Lower lobe of right lung (tissue), 2 donors: ENCODE results near the gene PROSER2. TPM values are rescaled to one million over a fixed set of nuclear protein-coding genes. Genes with fewer than 3 reads are reported as not detected.

Experiments used
- ATAC-seq, 2 donors: fragments of 200-7000 bp; cut with Tn5 transposase; one replicate each; pipeline ENCODE4 v1.9.1; 2020 to 2022; ENCODE audit warnings: mild to moderate bottlenecking in 2 of 2, moderate library complexity in 2 of 2
- DNase-seq: peaks from one replicate; pipeline ENCODE4 v3.0.0-alpha.2; 2020
- H3K27ac ChIP-seq: fragments of 200-600 bp; one replicate; pipeline ENCODE4 v1.8.0; 2022
- H3K27me3 ChIP-seq: fragments of 200-600 bp; one replicate; pipeline ENCODE4 v1.8.0; 2022; ENCODE audit warnings: low read depth
- H3K36me3 ChIP-seq: fragments of 200-600 bp; one replicate; pipeline ENCODE4 v1.8.0; 2022; ENCODE audit warnings: mild to moderate bottlenecking
- H3K4me1 ChIP-seq: fragments of 200-600 bp; one replicate; pipeline ENCODE4 v1.8.0; 2022
- H3K4me3 ChIP-seq: fragments of 200-600 bp; one replicate; pipeline ENCODE4 v1.8.0; 2022; ENCODE audit warnings: mild to moderate bottlenecking
- H3K9me3 ChIP-seq: fragments of 200-600 bp; one replicate; pipeline ENCODE4 v1.8.0; 2022
- intact Hi-C: fragments of 100-400 bp; cut with DNase I; formaldehyde crosslinking; loops from one replicate; pipeline ENCODE4 v1.11.0; 2022
- total RNA-seq: library from RNA; stranded (reverse); fragmentation: NEBNext Ultra II Directional; extraction: Animal tissue kit (Norgen Biotek cat#: 25700); gene quantifications from one replicate; pipeline ENCODE4 v1.2.1, GENCODE V29; 2021
- TF ChIP-seq, protein P1 (sequence below): fragments of 200-600 bp; IDR thresholded peaks from one replicate; pipeline ENCODE4 v1.8.0; 2022; ENCODE audit warnings: antibody characterized with exemption, mild to moderate bottlenecking
- donor health status: DM: no; HTN: yes; CAD: no; lungs with severe emphysema.

The PROSER2 gene
- total RNA-seq, 1 donor from 2014 or later = 18.0 TPM

DNA sequence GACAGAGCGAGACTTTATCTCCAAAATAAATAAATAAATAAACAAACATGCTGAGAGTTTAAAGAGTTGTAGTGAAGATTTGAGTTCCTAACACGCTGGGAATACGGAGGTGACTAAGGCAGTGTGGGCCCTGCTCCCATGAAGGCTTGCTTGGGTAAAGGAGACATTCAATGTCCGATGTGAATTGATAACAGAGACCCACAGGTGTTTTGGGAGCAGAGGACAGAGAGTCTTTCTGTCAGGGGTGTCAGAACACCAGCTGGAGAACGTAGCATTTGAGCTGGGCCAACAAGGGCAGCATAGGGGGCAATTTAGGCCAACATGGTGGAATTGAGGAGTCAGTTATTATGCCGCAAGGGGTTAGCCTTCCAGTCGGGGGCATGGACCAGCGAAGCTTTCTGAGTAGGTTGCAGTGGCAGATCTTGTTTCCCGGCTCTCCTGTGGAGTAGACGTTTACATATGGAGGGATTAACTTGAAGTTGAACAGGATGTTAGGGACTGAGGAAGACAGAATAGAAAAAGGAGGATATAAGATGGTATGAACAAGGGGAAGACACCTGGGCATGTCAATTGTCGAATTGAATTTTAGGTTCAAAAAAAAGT, 5.6 kb downstream of the PROSER2 start:
- no peak overlapping the region for H3K27ac ChIP-seq
- DNase-seq (no peak), ATAC-seq (no peak)
- intact Hi-C loops = no loop called here
- H3K4me1 ChIP-seq = peaks cover 36% of the 10 kb centered on the region
- TF ChIP-seq, protein P1, sequence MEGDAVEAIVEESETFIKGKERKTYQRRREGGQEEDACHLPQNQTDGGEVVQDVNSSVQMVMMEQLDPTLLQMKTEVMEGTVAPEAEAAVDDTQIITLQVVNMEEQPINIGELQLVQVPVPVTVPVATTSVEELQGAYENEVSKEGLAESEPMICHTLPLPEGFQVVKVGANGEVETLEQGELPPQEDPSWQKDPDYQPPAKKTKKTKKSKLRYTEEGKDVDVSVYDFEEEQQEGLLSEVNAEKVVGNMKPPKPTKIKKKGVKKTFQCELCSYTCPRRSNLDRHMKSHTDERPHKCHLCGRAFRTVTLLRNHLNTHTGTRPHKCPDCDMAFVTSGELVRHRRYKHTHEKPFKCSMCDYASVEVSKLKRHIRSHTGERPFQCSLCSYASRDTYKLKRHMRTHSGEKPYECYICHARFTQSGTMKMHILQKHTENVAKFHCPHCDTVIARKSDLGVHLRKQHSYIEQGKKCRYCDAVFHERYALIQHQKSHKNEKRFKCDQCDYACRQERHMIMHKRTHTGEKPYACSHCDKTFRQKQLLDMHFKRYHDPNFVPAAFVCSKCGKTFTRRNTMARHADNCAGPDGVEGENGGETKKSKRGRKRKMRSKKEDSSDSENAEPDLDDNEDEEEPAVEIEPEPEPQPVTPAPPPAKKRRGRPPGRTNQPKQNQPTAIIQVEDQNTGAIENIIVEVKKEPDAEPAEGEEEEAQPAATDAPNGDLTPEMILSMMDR = no peak
- no peaks in the 10 kb centered on the region for H3K36me3 ChIP-seq
- no peak overlapping the region for H3K4me3 ChIP-seq
- H3K27me3 ChIP-seq = no peaks in the 10 kb centered on the region
- no peaks in the 10 kb centered on the region for H3K9me3 ChIP-seq

DNA sequence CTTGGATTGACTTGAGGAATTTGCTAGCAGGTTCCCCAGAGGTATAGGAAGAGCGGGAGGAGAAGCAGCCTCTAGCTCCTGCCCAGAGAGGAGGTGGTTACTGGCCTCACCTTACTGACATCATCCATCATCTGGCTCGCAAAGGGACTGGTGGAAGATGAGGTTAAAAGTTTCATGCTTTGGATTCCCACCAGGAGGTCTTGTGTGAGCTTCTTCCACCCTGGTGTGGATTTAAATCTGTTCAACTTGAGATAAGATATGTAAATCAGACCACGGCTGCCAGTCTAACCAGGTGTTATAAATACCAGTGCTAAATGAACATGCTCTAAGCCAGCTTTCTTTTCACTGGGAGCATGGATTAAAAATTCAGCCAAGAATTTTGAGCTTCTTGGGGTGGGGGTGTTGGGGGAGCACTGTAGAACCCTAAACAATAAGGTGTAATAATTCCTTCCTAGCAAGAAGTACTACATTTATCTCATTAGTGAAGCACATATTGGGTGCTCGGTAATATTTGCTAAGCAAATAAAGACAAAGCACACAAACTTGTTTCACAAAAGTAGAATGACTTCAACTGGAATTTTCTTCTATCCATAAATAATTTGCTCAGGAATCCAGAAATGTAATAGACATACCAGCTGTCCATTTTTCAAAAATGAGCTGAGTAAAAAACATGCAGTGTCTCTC, 7.8 kb downstream of the PROSER2 start:
- Histone ChIP-seq H3K27me3 (no peaks in the 10 kb centered on the region), H3K4me3 (no peak overlapping the region), H3K36me3 (no peaks in the 10 kb centered on the region), H3K27ac (peak overlapping the region; percentile 44), H3K4me1 (peaks cover 23% of the 10 kb centered on the region), H3K9me3 (no peaks in the 10 kb centered on the region)
- DNase-seq (no peak), ATAC-seq (peak; percentile 44 to 77)
- intact Hi-C loops = no loop called here
- TF ChIP-seq, protein P1 = no peak

DNA sequence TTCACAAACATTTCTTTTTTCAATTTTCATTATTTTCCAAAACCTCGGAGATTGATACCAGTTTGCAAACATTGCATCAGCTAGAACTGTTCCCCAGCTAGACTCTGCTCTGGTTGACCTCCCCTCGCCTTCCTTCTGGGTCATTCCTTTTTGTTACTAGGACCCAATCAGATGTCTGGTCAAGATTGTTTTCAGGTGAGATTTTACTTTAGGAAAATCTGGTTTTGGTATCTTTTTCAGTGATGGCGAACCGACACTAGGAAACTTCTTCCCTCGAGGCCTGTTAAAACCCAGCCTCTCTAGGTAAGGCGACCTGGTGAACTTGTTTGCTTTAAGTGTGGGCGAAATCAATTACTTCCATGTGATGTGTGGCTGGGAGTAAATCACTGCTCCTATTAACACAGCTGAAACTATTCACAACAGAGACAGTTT, 8.4 kb downstream of the PROSER2 start:
- Histone ChIP-seq H3K36me3 (no peaks in the 10 kb centered on the region), H3K27ac (peak overlapping the region; percentile 44), H3K9me3 (no peaks in the 10 kb centered on the region), H3K4me1 (peaks cover 23% of the 10 kb centered on the region), H3K4me3 (no peak overlapping the region), H3K27me3 (no peaks in the 10 kb centered on the region)
- intact Hi-C loops = no loop called here
- peak; percentile 40 to 82 for ATAC-seq
- TF ChIP-seq, protein P1 = no peak
- DNase-seq = no peak

DNA sequence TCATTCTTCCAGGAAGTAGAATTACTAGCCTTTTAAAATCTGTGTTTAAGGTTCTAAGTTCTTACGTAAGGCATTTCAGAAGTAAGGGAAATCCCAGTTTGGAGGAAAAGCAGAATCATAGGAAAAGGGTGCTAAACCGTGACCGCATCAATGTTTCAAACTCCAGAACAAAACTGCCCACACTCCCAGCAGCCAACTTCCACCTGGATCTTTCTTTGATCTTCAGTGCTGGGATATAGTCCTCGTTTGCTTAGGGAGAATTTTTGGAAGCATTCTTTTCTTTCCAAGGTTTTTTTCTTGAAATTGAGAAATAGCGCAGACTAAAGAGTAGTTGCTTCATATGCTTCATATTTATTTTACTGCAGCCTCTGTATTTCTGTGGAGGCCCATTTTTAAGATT, 8.9 kb downstream of the PROSER2 start:
- H3K4me1 ChIP-seq = peaks cover 23% of the 10 kb centered on the region
- peak in 1 of 2 donors; percentile 44 for ATAC-seq
- H3K27me3 ChIP-seq = no peaks in the 10 kb centered on the region
- H3K36me3 ChIP-seq = no peaks in the 10 kb centered on the region
- DNase-seq = no peak
- TF ChIP-seq, protein P1 = no peak
- peak overlapping the region; percentile 44 for H3K27ac ChIP-seq
- H3K4me3 ChIP-seq = no peak overlapping the region
- intact Hi-C loops = no loop called here
- no peaks in the 10 kb centered on the region for H3K9me3 ChIP-seq

DNA sequence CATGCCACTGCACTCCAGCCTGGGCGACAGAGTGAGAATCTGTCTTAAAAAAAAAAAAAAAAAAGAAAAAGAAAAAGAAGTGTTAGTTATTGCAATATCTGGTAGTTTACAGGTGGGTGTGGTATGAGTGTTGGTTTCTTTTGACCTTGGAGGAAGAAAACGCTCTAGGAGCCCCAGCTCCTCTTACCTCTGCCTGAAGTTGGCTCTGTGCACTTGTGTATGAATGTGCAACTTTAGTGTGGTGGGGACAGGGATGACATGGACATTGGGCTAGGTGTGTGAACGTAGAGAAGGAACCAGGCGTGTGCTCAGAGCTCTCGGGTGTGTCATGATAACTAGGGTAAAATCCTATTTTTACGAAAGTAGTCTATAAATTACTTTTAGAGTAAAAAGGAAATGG, 11.9 kb downstream of the PROSER2 start:
- DNase-seq (no peak), ATAC-seq (no peak)
- Histone ChIP-seq H3K9me3 (no peaks in the 10 kb centered on the region), H3K4me1 (peaks cover 17% of the 10 kb centered on the region), H3K4me3 (no peak overlapping the region), H3K36me3 (no peaks in the 10 kb centered on the region), H3K27ac (no peak overlapping the region), H3K27me3 (no peaks in the 10 kb centered on the region)
- intact Hi-C loops = no loop called here
- TF ChIP-seq, protein P1 = no peak
